ENCODE data around the gene SMURF1. TPM values are rescaled to one million over a fixed set of nuclear protein-coding genes. Genes with fewer than 3 reads are reported as not detected.

The SMURF1 gene
- total RNA-seq, 2 experiments from 2014 or later = 30.0 to 32.4 TPM

- POLR2A ChIA-PET = no interaction called here
- DNase-seq (no peak), ATAC-seq (ENCODE audit: poor library complexity) (no peak)
- H3K9me3 Mint-ChIP-seq = no peaks in the 10 kb centered on the region
- no peaks in the 10 kb centered on the region for H3K27me3 ChIP-seq (ENCODE audit: control insufficient read depth in 1 of 2, insufficient read depth in 2 of 2, low read length in 2 of 2)
- no peak overlapping the region for H3K27ac Mint-ChIP-seq
- H3K36me3 Mint-ChIP-seq (ENCODE audit: low read depth) = no peaks in the 10 kb centered on the region
- no peaks in the 10 kb centered on the region for H3K9me3 ChIP-seq (ENCODE audit: control insufficient read depth in 1 of 2, insufficient read depth in 1 of 2, low read length in 2 of 2)
- intact Hi-C loops (cut with DNase I, micrococcal nuclease) = no loop called here
- H3K4me3 ChIP-seq (ENCODE audit: low read length) = no peak overlapping the region
- no peak overlapping the region for H3K4me3 Mint-ChIP-seq
- H3K4me1 Mint-ChIP-seq (ENCODE audit: low read depth) = peaks cover 72% of the 10 kb centered on the region
- CTCF ChIA-PET = no interaction called here
- no peak overlapping the region for H3K27ac ChIP-seq (ENCODE audit: low read depth in 1 of 2, low read length in 2 of 2)
- peaks cover 5% of the 10 kb centered on the region for H3K4me1 ChIP-seq (ENCODE audit: insufficient read depth, low read length)
- TF ChIP-seq, protein P1, sequence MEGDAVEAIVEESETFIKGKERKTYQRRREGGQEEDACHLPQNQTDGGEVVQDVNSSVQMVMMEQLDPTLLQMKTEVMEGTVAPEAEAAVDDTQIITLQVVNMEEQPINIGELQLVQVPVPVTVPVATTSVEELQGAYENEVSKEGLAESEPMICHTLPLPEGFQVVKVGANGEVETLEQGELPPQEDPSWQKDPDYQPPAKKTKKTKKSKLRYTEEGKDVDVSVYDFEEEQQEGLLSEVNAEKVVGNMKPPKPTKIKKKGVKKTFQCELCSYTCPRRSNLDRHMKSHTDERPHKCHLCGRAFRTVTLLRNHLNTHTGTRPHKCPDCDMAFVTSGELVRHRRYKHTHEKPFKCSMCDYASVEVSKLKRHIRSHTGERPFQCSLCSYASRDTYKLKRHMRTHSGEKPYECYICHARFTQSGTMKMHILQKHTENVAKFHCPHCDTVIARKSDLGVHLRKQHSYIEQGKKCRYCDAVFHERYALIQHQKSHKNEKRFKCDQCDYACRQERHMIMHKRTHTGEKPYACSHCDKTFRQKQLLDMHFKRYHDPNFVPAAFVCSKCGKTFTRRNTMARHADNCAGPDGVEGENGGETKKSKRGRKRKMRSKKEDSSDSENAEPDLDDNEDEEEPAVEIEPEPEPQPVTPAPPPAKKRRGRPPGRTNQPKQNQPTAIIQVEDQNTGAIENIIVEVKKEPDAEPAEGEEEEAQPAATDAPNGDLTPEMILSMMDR (IDR thresholded peaks at IDR 0.05) = no peak
- no peaks in the 10 kb centered on the region for H3K36me3 ChIP-seq (ENCODE audit: insufficient read depth, low read length)
- H3K27me3 Mint-ChIP-seq = no peaks in the 10 kb centered on the region
Observed at GRCh38 chr7:99132595-99133321, 11.2 kb downstream of the SMURF1 start.

DNA sequence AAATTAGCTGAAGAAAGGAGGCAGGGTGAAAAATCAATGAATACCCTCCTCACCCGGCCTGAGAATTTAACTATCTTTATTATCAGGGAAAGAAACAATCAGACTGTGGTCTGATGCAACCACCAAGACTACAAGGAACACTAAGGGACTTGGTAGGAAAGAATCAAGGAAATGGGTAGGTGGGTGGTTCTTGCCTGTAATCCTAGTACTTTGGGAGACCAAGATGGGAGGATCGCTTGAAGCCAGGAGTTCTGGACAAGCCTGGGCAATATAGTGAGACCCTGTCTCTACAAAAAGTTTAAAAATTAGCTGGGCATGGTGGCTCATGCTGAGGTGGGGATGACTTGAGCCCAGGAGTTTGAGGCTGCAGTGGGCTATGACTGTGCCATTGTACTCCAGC, 12.6 kb downstream of the SMURF1 start:
- ATAC-seq (ENCODE audit: poor library complexity) (no peak), DNase-seq (no peak)
- Mint-ChIP-seq H3K4me1 (ENCODE audit: low read depth) (peaks cover 72% of the 10 kb centered on the region), H3K9me3 (no peaks in the 10 kb centered on the region), H3K27me3 (no peaks in the 10 kb centered on the region), H3K36me3 (ENCODE audit: low read depth) (no peaks in the 10 kb centered on the region), H3K27ac (no peak overlapping the region), H3K4me3 (no peak overlapping the region)
- H3K4me3 ChIP-seq (ENCODE audit: low read length) = no peak overlapping the region
- no peaks in the 10 kb centered on the region for H3K36me3 ChIP-seq (ENCODE audit: insufficient read depth, low read length)
- TF ChIP-seq, protein P1 (IDR thresholded peaks at IDR 0.05) = no peak
- H3K27ac ChIP-seq (ENCODE audit: low read depth in 1 of 2, low read length in 2 of 2) = no peak overlapping the region
- ChIA-PET POLR2A (interaction anchor here (1.1 kb wide), 1 partner anchor 10 kb away, joined by 5 read pairs; no protein-coding TSS in a partner anchor), CTCF (interaction anchor here (0.6 kb wide), 1 partner anchor 9 kb away, joined by 4 read pairs; no protein-coding TSS in a partner anchor)
- no peaks in the 10 kb centered on the region for H3K27me3 ChIP-seq (ENCODE audit: control insufficient read depth in 1 of 2, insufficient read depth in 2 of 2, low read length in 2 of 2)
- intact Hi-C loops (cut with DNase I, micrococcal nuclease) = no loop called here
- no peaks in the 10 kb centered on the region for H3K9me3 ChIP-seq (ENCODE audit: control insufficient read depth in 1 of 2, insufficient read depth in 1 of 2, low read length in 2 of 2)
- H3K4me1 ChIP-seq (ENCODE audit: insufficient read depth, low read length) = peaks cover 5% of the 10 kb centered on the region

DNA sequence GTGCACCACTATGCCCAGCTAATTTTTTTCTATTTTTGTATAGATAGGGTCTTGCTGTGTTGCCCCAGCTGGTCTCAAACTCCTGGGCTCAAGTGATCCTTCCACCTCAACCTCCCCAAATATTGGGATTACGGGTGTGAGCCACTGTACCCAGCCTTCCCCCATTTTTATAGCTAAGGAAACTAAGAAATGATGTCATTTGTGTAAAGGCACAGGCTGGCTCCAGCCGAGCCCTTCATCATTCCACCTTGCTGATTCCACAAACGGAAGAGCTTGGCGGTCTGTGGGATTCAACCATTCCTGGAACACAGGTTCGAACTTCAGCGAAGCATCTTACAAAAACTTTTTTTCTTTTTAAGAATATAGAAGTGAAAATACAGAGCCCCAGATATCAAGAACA, 14.4 kb downstream of the SMURF1 start:
- ATAC-seq (ENCODE audit: poor library complexity) (no peak), DNase-seq (no peak)
- no peaks in the 10 kb centered on the region for H3K9me3 ChIP-seq (ENCODE audit: control insufficient read depth in 1 of 2, insufficient read depth in 1 of 2, low read length in 2 of 2)
- Mint-ChIP-seq H3K27me3 (no peaks in the 10 kb centered on the region), H3K4me3 (no peak overlapping the region), H3K4me1 (ENCODE audit: low read depth) (peaks cover 70% of the 10 kb centered on the region), H3K27ac (no peak overlapping the region), H3K36me3 (ENCODE audit: low read depth) (no peaks in the 10 kb centered on the region), H3K9me3 (no peaks in the 10 kb centered on the region)
- CTCF ChIA-PET = interaction anchor here (0.9 kb wide), 1 partner anchor 15 kb away, joined by 4 read pairs; no protein-coding TSS in a partner anchor
- POLR2A ChIA-PET = no interaction called here
- no peaks in the 10 kb centered on the region for H3K36me3 ChIP-seq (ENCODE audit: insufficient read depth, low read length)
- intact Hi-C loops (cut with DNase I, micrococcal nuclease) = no loop called here
- H3K27ac ChIP-seq (ENCODE audit: low read depth in 1 of 2, low read length in 2 of 2) = no peak overlapping the region
- H3K27me3 ChIP-seq (ENCODE audit: control insufficient read depth in 1 of 2, insufficient read depth in 2 of 2, low read length in 2 of 2) = no peaks in the 10 kb centered on the region
- TF ChIP-seq, protein P1 (IDR thresholded peaks at IDR 0.05) = no peak
- peaks cover 7% of the 10 kb centered on the region for H3K4me1 ChIP-seq (ENCODE audit: insufficient read depth, low read length)
- H3K4me3 ChIP-seq (ENCODE audit: low read length) = no peak overlapping the region

All from CD4-positive, alpha-beta T cell (primary cell).